Stimulated activated CD4-positive, alpha-beta T cell treated with anti-CD3 and anti-CD28 coated beads, Interleukin-4, amount 100 ng/mL, for 24 hours (primary cell): ENCODE data around the gene KDM3B.
A peak's percentile ranks its signal among the peaks of the same experiment; 100 is the strongest.
"Not testable (repeated sequence)": the region's sequence is repeated elsewhere in the genome, so short reads cannot be mapped to it uniquely, and the experiment has no call there.

Experiments used
- DNase-seq: peaks from one replicate; pipeline ENCODE4 v3.0.0-alpha.2; 2020

The KDM3B gene

GRCh38 chr5:138352071-138352721 is at the start of gene KDM3B:
TSS of gene KDM3B (plus strand) at chr5:138352685. CDS start at chr5:138352796, 111 bp downstream.
- DNase-seq, result peak; percentile 91

GRCh38 chr5:138303372-138303771 is 49.1 kb upstream of the KDM3B start:
- DNase-seq, result no peak

GRCh38 chr5:138305797-138306196 is 46.7 kb upstream of the KDM3B start:
- no peak for DNase-seq

GRCh38 chr5:138315751-138316278 is 36.7 kb upstream of the KDM3B start:
- no peak for DNase-seq

GRCh38 chr5:138316355-138316754 is 36.1 kb upstream of the KDM3B start:
- no peak for DNase-seq

- not testable (repeated sequence) for DNase-seq
Measured at GRCh38 chr5:138318211-138318610, 34.3 kb upstream of the KDM3B start.

- DNase-seq, result no peak
Measured at GRCh38 chr5:138330813-138331448, 21.6 kb upstream of the KDM3B start.

- DNase-seq, result peak; percentile 98
Measured at GRCh38 chr5:138331449-138332368, 20.8 kb upstream of the KDM3B start, which contains the start of gene CDC25C. TSS of gene CDC25C (minus strand) at chr5:138331804. CDS start at chr5:138331180, 624 bp downstream.

GRCh38 chr5:138334867-138335447 is 17.5 kb upstream of the KDM3B start:
- DNase-seq, result no peak

GRCh38 chr5:138336952-138337684 is 15.4 kb upstream of the KDM3B start:
- DNase-seq, result no peak

GRCh38 chr5:138337685-138338410 is 14.6 kb upstream of the KDM3B start, which contains the start of gene FAM53C:
TSS of gene FAM53C (plus strand) at chr5:138338266. CDS start at chr5:138341336, 3,070 bp downstream.
- peak; percentile 93 for DNase-seq

GRCh38 chr5:138338411-138339090 is 13.9 kb upstream of the KDM3B start:
- DNase-seq, result no peak

GRCh38 chr5:138339091-138339456 is 13.4 kb upstream of the KDM3B start:
- no peak for DNase-seq

GRCh38 chr5:138339464-138339863 is 13.0 kb upstream of the KDM3B start:
- no peak for DNase-seq

- no peak for DNase-seq
Measured at GRCh38 chr5:138340008-138340407, 12.5 kb upstream of the KDM3B start.

GRCh38 chr5:138344887-138345622 is 7.4 kb upstream of the KDM3B start:
- DNase-seq, result no peak

GRCh38 chr5:138346889-138347288 is 5.6 kb upstream of the KDM3B start:
- DNase-seq, result no peak

GRCh38 chr5:138349852-138350562 is 2.5 kb upstream of the KDM3B start:
- DNase-seq, result no peak

GRCh38 chr5:138350563-138350890 is 2.0 kb upstream of the KDM3B start:
- DNase-seq, result no peak
